ENCODE measurements around the gene TRAK1. TPM values are rescaled to one million over a fixed set of nuclear protein-coding genes. Genes with fewer than 3 reads are reported as not detected.

The TRAK1 gene
- total RNA-seq, 1 donor from 2014 or later = 33.0 TPM

- no peak for DNase-seq (ENCODE audit: low read depth in 2 of 2)
These were observed 114.8 kb downstream of the TRAK1 start for GRCh38 chr3:42205800-42206514.

GRCh38 chr3:42209917-42210316 lies 118.8 kb downstream of the TRAK1 start:
- no peak for DNase-seq (ENCODE audit: low read depth in 2 of 2)

DNA sequence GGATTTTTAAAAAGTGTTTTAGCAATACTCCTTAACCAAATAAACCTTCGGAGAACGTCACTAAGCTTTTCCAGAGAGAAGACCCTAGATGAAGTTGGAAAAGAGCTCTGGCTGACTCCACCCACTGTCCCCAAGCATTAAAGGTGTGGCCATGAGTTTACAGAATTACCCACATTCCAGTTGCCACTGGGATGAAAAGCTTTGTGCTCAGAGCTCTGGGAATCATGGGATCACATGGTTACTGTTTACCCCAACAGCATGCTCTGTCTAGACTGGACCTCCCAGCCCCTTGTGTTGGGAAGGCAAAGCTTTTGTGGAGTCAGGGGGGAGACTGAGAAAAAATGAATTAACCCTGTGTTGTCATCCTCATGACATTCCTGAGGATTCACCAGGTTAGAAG lies 119.6 kb downstream of the TRAK1 start:
- no peak for DNase-seq (ENCODE audit: low read depth in 2 of 2)

DNA sequence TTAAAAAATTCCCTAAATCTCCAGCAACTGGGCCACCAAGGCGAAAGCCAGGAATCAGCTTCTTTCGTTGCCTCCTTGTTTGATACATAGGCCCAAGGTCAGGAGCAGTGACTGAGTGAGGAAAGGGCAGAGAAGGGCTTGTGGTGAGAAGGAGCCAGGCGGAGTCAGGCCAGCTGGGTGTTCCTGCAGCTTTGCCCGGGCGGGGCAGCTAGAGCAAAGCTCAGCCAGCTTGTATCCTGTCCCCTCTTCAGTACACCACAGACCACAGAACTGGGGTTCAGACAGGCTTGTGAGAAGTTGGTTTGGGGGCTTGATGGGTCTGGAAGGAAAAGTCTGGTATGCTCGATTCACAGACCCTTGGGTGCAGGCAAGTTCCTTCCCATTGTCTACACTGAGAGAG lies 122.3 kb downstream of the TRAK1 start:
- DNase-seq (ENCODE audit: low read depth in 2 of 2) = no peak

DNA sequence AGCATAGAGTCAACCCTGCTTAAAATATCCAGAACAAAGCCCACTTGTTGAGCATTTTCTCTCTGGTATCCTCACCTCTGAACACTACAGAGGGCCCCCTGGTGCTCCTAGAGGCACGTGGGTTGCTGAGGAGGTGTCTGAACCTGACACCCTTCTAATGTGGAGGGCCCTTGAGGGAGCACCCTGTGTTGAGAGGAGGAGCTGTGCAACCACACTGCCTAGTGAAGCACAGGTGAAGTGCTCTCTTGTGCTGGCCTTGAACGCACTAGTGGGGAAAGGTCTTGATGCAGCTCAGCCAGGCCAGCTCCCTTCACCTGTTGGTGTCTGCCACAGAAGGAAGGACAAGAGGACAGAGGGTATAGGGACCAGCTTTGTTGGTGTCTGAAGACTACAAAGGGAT lies 122.9 kb downstream of the TRAK1 start:
- no peak for DNase-seq (ENCODE audit: low read depth in 2 of 2)

DNA sequence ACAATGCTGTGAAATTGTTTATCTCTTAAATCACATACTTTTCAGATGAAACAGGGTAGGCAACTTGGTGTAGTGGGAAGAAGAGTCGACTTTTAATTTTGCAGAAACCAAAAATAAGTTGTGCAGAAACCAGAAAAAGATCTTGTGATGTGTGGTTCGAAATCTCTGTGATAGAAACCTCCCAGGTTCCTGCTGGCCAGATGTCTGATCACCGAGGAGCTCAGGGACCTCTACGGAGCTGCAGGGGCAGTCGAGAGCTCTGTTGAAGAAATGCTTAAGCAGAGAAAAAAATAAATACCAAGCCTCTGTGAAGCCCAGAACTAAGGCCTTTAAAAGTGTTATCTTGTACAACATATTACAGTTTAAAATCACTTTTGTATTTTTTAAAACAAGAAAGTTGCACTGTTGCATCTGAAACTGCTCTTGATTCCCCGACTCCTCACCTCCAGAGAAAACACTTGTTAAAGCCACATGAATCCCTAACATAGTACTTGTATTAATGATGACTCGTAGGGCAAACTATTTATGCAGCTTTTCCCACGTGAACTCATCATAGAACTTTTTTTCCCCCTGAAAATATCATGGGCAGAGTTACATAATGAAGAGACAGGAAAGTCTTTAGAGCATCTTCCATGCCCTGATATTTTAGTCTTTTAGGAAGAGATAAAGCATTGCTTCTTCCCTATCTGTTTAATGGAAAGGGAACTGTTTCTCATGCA lies 123.6 kb downstream of the TRAK1 start:
- DNase-seq (ENCODE audit: low read depth in 2 of 2) = no peak

GRCh38 chr3:42216302-42216701 lies 125.1 kb downstream of the TRAK1 start:
- no peak for DNase-seq (ENCODE audit: low read depth in 2 of 2)

- DNase-seq (ENCODE audit: low read depth in 2 of 2) = no peak
These were observed 125.8 kb downstream of the TRAK1 start for GRCh38 chr3:42216931-42217333.

GRCh38 chr3:42220436-42221121 lies 129.4 kb downstream of the TRAK1 start:
- DNase-seq (ENCODE audit: low read depth in 2 of 2) = no peak

DNA sequence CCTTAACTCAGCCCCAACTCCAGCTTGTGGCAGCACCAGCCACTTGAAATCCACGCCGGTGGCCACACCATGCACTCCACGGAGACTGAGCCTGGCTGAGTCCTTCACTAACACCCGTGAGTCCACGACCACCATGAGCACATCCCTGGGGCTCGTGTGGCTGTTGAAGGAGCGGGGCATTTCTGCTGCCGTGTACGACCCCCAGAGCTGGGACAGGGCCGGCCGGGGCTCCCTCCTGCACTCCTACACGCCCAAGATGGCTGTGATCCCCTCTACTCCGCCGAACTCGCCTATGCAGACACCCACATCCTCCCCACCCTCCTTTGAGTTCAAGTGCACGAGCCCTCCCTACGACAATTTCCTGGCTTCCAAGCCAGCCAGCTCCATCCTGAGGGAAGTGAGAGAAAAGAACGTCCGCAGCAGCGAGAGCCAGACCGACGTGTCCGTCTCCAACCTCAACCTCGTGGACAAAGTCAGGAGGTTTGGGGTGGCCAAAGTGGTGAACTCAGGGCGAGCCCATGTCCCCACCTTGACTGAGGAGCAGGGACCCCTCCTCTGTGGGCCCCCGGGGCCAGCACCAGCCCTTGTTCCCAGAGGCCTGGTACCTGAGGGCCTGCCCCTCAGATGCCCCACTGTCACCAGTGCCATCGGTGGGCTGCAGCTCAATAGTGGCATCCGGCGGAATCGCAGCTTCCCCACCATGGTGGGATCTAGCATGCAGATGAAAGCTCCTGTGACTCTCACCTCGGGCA lies 132.0 kb downstream of the TRAK1 start:
- DNase-seq (ENCODE audit: low read depth in 2 of 2) = no peak

DNA sequence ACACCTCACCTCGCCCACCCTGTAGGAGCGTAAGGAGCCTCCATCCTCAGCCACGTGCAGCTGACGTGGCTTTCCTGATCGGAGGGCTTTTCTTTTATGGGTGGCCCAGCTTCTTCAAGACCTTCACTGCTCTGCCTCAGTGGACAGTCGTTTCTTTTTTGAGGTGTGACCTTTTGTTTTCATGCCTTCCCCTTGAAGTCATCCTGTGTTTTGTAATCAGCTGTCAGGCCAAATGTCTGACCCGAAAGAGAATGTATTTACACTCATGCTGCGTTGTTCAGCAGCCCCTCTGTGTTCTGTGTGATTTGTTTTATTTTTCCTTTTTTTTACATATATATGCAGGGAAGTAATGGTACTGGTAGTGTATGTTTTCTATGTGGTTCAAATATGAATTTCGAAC lies 133.0 kb downstream of the TRAK1 start:
- no peak for DNase-seq (ENCODE audit: low read depth in 2 of 2)

DNA sequence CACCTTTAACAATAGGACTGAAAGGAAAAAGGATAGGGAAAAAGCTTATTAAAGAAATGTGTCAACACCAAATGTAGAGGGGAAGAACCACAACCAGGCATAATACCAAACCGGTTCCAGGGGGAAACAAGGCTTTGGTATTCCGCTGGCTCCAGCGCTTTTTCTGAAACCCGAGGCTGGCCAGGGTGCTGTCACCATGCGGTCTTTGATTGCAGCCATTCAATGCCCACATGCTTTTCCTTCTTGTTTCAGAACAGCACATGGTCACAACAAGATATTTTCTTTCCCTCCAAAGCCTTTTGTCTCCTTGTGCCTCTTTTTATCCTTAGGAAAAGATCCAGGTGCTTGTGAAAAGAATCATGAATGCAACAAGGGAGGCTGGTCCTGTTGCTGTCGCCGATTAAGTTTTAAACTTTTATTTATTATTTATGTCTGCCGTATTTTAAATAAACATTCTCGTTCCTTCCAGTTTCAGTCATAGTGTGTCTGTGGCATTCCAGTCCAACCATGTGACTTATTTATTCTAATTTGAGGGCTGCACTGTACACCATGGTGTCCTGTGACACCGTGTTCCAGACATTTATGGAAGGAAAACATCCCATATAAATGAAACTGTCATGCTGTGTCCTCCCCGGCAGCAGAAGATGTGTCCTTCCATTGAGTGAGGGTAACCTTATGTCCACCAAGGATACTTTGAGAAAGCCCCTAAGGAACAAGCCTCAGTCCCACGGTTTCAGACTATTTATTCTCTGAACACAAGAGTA lies 133.7 kb downstream of the TRAK1 start:
- no peak for DNase-seq (ENCODE audit: low read depth in 2 of 2)

GRCh38 chr3:42225486-42226363 lies 134.6 kb downstream of the TRAK1 start:
- no peak for DNase-seq (ENCODE audit: low read depth in 2 of 2)

GRCh38 chr3:42226470-42227425 lies 135.6 kb downstream of the TRAK1 start:
- peak in 1 of 2 donors; percentile 18 for DNase-seq (ENCODE audit: low read depth in 2 of 2)

DNA sequence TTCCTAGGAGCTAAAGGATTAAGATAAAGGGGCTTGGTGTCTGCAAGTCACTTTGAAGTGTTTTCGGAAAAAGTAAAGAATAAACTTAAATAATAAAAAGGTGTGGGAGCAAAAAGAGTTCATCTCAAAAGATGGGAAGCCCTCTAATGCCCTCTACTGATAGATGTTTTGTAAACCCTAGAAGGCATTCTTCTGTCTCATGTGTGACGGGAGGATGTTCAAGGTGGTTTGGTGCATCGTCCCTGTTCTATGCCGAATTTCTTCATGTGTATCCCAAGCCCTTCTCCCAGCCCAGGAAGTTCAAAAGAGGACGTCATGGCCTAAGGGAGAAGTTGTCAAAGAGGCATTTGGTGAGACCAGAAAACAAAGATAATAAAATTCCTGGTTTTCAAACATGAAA lies 137.6 kb downstream of the TRAK1 start:
- peak in 1 of 2 donors; percentile 17 for DNase-seq (ENCODE audit: low read depth in 2 of 2)

DNA sequence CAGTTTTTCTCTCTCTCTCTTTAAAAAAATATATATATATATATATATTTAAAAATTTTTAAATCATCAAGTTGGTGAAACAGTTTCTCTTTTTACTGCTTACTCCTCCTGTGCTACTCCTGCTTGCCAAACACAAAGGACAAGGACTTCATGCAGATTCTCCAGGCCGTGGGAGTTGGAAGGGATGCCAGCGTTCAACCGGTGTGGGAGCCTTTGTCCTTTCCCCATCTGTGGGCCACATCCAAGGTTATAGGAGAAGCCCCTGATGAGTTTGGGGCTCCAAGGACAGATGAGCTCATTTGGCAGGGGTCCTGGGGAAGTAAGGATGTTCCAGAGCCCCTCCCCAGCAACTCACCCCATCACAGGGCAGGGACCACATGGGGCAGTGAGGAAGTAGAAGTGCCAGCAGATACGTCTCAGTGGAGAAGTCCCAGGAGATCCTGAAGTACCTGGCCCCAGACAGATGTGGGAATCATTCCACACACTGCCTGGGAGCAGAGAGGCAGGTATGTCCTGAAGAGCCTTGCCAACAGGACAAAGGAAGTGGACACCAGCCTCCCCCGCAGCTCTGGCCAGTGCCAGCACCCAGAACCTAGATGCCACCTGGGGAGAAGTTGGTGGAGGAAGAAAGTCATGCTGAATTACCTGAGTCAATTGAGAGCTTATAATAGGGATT lies 138.2 kb downstream of the TRAK1 start:
- DNase-seq (ENCODE audit: low read depth in 2 of 2) = no peak

DNA sequence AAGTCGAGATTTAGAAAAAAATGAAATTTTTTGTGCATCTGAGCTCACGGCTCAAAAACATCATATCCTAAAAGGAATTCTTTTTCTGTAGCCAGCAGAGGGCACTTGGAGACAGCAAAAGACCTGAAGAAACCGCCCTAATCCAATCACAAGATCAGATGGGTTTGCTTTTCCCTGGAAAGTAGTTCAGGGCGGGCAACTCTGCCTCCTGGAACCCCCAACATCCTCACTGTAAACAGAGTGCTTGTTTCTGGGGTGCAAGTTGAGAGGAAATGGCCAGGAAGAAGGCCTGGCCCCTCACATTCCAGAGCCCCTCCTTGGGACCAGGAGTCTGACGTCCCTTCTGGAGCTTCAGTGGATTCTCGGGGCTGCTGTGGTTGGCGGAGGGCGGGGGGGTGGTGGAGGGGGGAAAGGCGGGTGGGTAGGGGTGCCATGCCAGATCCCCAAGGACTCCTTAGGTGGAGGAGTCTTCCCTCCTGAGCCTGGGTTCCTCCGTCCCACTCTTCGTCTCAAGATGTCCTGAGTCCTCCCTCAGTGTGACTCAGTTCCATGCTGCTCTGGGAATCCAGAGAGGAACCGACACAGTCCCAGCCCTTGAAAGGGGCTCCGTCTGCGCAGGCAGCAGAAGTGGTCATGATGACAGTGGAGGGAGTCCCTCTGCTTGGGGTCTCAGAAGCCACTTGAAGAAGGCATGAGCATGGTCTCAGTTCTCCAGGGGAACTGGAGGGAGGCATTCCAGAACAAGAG lies 139.0 kb downstream of the TRAK1 start:
- DNase-seq (ENCODE audit: low read depth in 2 of 2) = peak; percentile 11 to 52

DNA sequence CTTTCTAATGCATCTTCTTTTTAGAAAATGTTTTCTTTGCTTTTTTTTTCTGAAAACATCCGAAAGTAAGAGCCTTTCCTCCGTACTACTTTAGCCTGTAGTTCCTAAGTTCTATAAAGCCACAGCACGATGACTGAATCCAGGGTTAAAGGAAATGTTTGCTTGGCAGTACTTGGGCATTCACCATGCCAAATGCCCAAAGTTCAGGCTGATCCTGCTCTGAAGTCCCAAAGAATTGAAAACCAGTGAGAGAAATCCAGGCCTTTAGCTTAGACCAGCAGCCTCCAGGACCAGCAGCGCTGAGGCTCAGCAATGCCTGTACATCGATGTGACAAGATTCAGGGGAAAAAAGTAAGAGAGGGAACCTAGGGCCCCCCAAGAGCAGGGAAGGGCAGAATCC lies 139.7 kb downstream of the TRAK1 start:
- no peak for DNase-seq (ENCODE audit: low read depth in 2 of 2)
